DMS 273 (cell line): ENCODE data around the gene SP8.
"Not testable (repeated sequence)": the region's sequence is repeated elsewhere in the genome, so short reads cannot be mapped to it uniquely, and the experiment has no call there.

Experiments
- DNase-seq: peaks from one replicate; lab custom pipeline; 2025; ENCODE audit not compliant: unreplicated experiment; lab: John Stamatoyannopoulos, UW

The SP8 gene

GRCh38 chr7:20786779-20787659 lies at the start of gene SP8:
Gene SP8 (minus strand): TSS chr7:20786886. CDS start chr7:20786798, 88 bp downstream.
- DNase-seq, result peak; percentile 84

- DNase-seq, result not testable (repeated sequence)
Observed at GRCh38 chr7:20836424-20836823, 49.7 kb upstream of the SP8 start.

- no peak for DNase-seq
Observed at GRCh38 chr7:20835111-20835750, 48.5 kb upstream of the SP8 start.

- DNase-seq, result peak; percentile 24
Observed at GRCh38 chr7:20834656-20835055, 48.0 kb upstream of the SP8 start.

- DNase-seq, result no peak
Observed at GRCh38 chr7:20831956-20832355, 45.3 kb upstream of the SP8 start.

GRCh38 chr7:20831451-20831850 lies 44.8 kb upstream of the SP8 start:
- DNase-seq, result peak; percentile 70

- DNase-seq, result no peak
Observed at GRCh38 chr7:20828947-20829346, 42.3 kb upstream of the SP8 start.

GRCh38 chr7:20827172-20827571 lies 40.5 kb upstream of the SP8 start:
- DNase-seq, result no peak

- DNase-seq, result no peak
Observed at GRCh38 chr7:20826243-20826642, 39.6 kb upstream of the SP8 start.

GRCh38 chr7:20825555-20825954 lies 38.9 kb upstream of the SP8 start:
- no peak for DNase-seq

GRCh38 chr7:20821390-20821789 lies 34.7 kb upstream of the SP8 start:
- DNase-seq, result not testable (repeated sequence)

GRCh38 chr7:20816372-20816959 lies 29.8 kb upstream of the SP8 start:
- no peak for DNase-seq

GRCh38 chr7:20804345-20804744 lies 17.7 kb upstream of the SP8 start:
- DNase-seq, result no peak

GRCh38 chr7:20799566-20800366 lies 13.1 kb upstream of the SP8 start:
- no peak for DNase-seq

GRCh38 chr7:20798694-20799121 lies 12.0 kb upstream of the SP8 start:
- peak; percentile 34 for DNase-seq

GRCh38 chr7:20798081-20798693 lies 11.5 kb upstream of the SP8 start:
- peak; percentile 80 for DNase-seq

- DNase-seq, result peak; percentile 54
Observed at GRCh38 chr7:20797462-20798080, 10.9 kb upstream of the SP8 start.

- DNase-seq, result peak; percentile 47
Observed at GRCh38 chr7:20797042-20797461, 10.4 kb upstream of the SP8 start.

GRCh38 chr7:20796500-20796899 lies 9.8 kb upstream of the SP8 start:
- no peak for DNase-seq

GRCh38 chr7:20795881-20796280 lies 9.2 kb upstream of the SP8 start:
- no peak for DNase-seq
